Measurements from ENCODE around the gene ESPNL. TPM values are rescaled to one million over a fixed set of nuclear protein-coding genes. Genes with fewer than 3 reads are reported as not detected.
A peak's percentile ranks its signal among the peaks of the same experiment; 100 is the strongest.

The ESPNL gene
- total and polyA plus RNA-seq, 2 of the 4 experiments (the other 2 are of a cell fraction) = 2.0 TPM

GRCh38 chr2:238127165-238128060 lies 27.3 kb downstream of the ESPNL start:
- POLR2A ChIA-PET (ENCODE audit: unreplicated experiment) = no interaction called here
- peak overlapping the region; percentile 94 for H3K9ac ChIP-seq (ENCODE audit: low read depth, low read length)
- dilution Hi-C loops (cut with HindIII; ENCODE audit: low sequenced_read_pairs, unreplicated experiment) = no loop called here

More at GRCh38 chr2:238127165-238128060, 27.3 kb downstream of the ESPNL start:
- Histone ChIP-seq H2AK9ac (replicated peaks; ENCODE audit: low read depth, low read length, poor library complexity) (peak overlapping the region; percentile 60), H3K9me3 (ENCODE audit: control insufficient read depth, insufficient read depth, low read length) (no peaks in the 10 kb centered on the region), H2AK5ac (ENCODE audit: low read depth, low read length) (peak overlapping the region; percentile 89; the same call in 1 of the 2 replicates), H2BK120ac (ENCODE audit: low read depth, low read length) (peak overlapping the region; percentile 74), H3K4me2 (ENCODE audit: low read depth, low read length) (peak overlapping the region; percentile 58), H3K9me1 (ENCODE audit: insufficient read depth, low read length) (peaks cover 5% of the 10 kb centered on the region; the same call in 1 of the 2 replicates), H3K14ac (replicated peaks; ENCODE audit: low read depth, low read length) (peak overlapping the region; percentile 96), H3K56ac (ENCODE audit: extremely low read depth, insufficient read depth, low read length) (no peak overlapping the region), H2BK20ac (ENCODE audit: low read depth, low read length) (peak overlapping the region; percentile 43; the same call in 1 of the 2 replicates), H3K79me1 (ENCODE audit: low read depth in 1 of 2, low read length in 2 of 2) (no peaks in the 10 kb centered on the region), H3K18ac (ENCODE audit: low read depth, low read length) (peak overlapping the region; percentile 90), H3K23ac (ENCODE audit: low read depth, low read length) (peak overlapping the region; percentile 74), H2BK5ac (ENCODE audit: low read depth, low read length, poor library complexity, severe bottlenecking) (peak overlapping the region; percentile 71), H4K20me1 (ENCODE audit: insufficient read depth, low read length) (no peaks in the 10 kb centered on the region), H2AFZ (replicated peaks; ENCODE audit: low read length, poor library complexity) (peak overlapping the region; percentile 89), H3K4me1 (ENCODE audit: control insufficient read depth, insufficient read depth, low read length) (peaks cover 6% of the 10 kb centered on the region), H3K27ac (ENCODE audit: insufficient read depth, low read length) (peak overlapping the region; percentile 64), H4K8ac (ENCODE audit: low read depth in 2 of 2, low read length in 2 of 2) (peak overlapping the region; percentile 94 to 97), H3K4me3 (ENCODE audit: insufficient read depth, low read depth, low read length) (peak overlapping the region; percentile 11), H3K4ac (ENCODE audit: low read depth, low read length) (peak overlapping the region; percentile 87), H2BK15ac (ENCODE audit: low read depth, low read length) (peak overlapping the region; percentile 10; the same call in 1 of the 3 replicates), H4K5ac (ENCODE audit: low read depth, low read length) (peak overlapping the region; percentile 91), H3K36me3 (ENCODE audit: control insufficient read depth, insufficient read depth, low read length) (no peaks in the 10 kb centered on the region), H4K91ac (ENCODE audit: insufficient read depth, low read depth, low read length) (peak overlapping the region; percentile 70), H3K27me3 (ENCODE audit: control insufficient read depth, insufficient read depth, low read length) (peaks cover 3% of the 10 kb centered on the region; the same call in 1 of the 2 replicates)
- in situ Hi-C loops (cut with MboI; ENCODE audit: low sequenced_read_pairs) = no loop called here
- peak; percentile 99 for ATAC-seq (ENCODE audit: low read depth)
- CTCF ChIA-PET = interaction anchor here (0.6 kb wide), 1 partner anchor 200 kb away, joined by 3 read pairs; no protein-coding TSS in a partner anchor
- peak; percentile 57; the same call in 1 of the 2 replicates for TF ChIP-seq MAZ (IDR thresholded peaks at IDR 0.05; ENCODE audit: borderline replicate concordance, low read depth, low read length)
- TF ChIP-seq SMC3 (IDR thresholded peaks at IDR 0.05; ENCODE audit: low read depth, low read length) = no peak
- no peak for TF ChIP-seq USF2 (IDR thresholded peaks at IDR 0.05; ENCODE audit: low read depth, low read length)
- peak; percentile 28 for TF ChIP-seq RAD21 (IDR thresholded peaks at IDR 0.05; ENCODE audit: low read length)
- 13% methylated on average over 5 of the region's 36 CpGs; no CpG with 5 or more reads in 1 of the 2 experiments for WGBS, 2 experiments (ENCODE audit: extremely low coverage in 2 of 2, insufficient read length in 1 of 2)
- no TSS peak for BruUV-seq (replicated peaks)
- DNase-seq = peak; percentile 65
- intact Hi-C loops (cut with micrococcal nuclease) = no loop called here

All from IMR-90 (cell line).